Measurements from ENCODE around the gene ZNF709. TPM values are rescaled to one million over a fixed set of nuclear protein-coding genes. Genes with fewer than 3 reads are reported as not detected.
"Not testable (repeated sequence)": the region's sequence is repeated elsewhere in the genome, so short reads cannot be mapped to it uniquely, and the experiment has no call there.

Gene ZNF709
- total RNA-seq, 2 donors from 2014 or later, result 5.3 to 7.4 TPM

DNA sequence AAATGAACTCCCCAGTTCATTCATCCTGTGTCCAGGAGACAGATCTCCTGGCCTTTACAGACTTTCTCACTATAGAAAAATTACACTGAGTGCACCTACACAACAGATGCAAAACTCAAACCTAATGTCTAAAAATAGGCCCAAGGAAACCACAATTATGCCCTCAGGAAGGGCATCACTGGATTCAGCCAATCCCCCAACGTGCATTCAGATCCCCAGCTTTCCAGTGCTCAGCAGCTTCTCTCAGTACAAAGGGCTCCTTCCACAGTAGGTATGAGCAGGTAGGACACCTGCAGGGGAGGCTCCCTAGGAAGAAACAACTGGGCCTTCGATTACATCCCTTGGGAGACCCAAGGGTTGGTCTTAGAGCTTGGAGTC is 2.1 kb downstream of the ZNF709 start:
- H3K27ac Mint-ChIP-seq, result no peak overlapping the region
- no peaks in the 10 kb centered on the region for H3K4me1 ChIP-seq (ENCODE audit: control insufficient read depth, insufficient read depth, low read length)
- H3K36me3 Mint-ChIP-seq (ENCODE audit: low read depth), result peaks cover 2% of the 10 kb centered on the region

DNA sequence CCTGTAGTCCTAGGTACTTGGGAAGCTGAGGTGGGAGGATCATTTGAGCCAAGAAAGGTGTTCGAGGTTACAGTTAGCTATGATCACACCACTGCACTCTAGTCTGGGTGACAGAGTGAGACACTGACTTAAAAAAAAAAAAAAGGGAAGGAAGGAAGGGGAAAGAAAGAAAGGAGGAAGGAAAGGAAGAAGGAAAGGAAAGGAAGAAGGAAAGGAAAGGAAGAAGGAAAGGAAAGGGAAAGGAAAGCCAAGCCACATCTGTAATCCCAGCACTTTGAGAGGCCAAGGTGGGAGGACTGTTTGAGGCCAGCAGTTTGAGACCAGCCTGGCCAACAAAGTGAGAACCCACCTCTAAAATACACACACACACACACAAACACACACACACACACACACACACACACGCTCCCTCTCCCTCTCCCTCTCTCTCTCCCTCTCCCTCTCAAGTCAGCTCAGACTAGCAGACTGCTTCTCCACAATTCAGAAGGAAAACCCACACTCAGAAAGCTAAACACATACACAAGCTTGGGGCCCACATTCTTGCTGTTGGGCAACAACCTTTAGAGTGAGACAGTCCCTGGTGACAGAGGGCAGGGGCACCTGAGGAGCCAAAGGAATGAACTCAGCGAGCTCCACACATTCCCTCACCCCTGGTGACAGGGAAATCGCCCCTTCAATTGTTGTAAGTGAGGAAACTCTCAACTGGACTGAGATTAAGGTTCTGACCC is 2.7 kb downstream of the ZNF709 start:
- Histone ChIP-seq H3K27ac (ENCODE audit: low read depth, low read length) (no peak overlapping the region), H3K9ac (ENCODE audit: extremely low read depth, low read length, poor library complexity, severe bottlenecking) (no peak overlapping the region), H3K27me3 (ENCODE audit: control insufficient read depth, insufficient read depth, low read length, poor library complexity, severe bottlenecking) (no peaks in the 10 kb centered on the region), H3K9me3 (ENCODE audit: control insufficient read depth, low read length) (no peaks in the 10 kb centered on the region), H3K36me3 (ENCODE audit: control insufficient read depth, insufficient read depth, low read length) (no peaks in the 10 kb centered on the region), H3K4me3 (ENCODE audit: low read length) (no peak overlapping the region), H3K4me1 (ENCODE audit: control insufficient read depth, insufficient read depth, low read length) (no peaks in the 10 kb centered on the region)
- H3K27me3 Mint-ChIP-seq (ENCODE audit: insufficient read depth), result no peaks in the 10 kb centered on the region
- TF ChIP-seq, protein P1, sequence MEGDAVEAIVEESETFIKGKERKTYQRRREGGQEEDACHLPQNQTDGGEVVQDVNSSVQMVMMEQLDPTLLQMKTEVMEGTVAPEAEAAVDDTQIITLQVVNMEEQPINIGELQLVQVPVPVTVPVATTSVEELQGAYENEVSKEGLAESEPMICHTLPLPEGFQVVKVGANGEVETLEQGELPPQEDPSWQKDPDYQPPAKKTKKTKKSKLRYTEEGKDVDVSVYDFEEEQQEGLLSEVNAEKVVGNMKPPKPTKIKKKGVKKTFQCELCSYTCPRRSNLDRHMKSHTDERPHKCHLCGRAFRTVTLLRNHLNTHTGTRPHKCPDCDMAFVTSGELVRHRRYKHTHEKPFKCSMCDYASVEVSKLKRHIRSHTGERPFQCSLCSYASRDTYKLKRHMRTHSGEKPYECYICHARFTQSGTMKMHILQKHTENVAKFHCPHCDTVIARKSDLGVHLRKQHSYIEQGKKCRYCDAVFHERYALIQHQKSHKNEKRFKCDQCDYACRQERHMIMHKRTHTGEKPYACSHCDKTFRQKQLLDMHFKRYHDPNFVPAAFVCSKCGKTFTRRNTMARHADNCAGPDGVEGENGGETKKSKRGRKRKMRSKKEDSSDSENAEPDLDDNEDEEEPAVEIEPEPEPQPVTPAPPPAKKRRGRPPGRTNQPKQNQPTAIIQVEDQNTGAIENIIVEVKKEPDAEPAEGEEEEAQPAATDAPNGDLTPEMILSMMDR (conservative IDR thresholded peaks at IDR 0.05), result no peak
- H3K27ac Mint-ChIP-seq, result no peak overlapping the region
- peaks cover 11% of the 10 kb centered on the region for H3K4me1 Mint-ChIP-seq
- no peak for DNase-seq
- H3K9me3 Mint-ChIP-seq, result no peaks in the 10 kb centered on the region
- WGBS, 2 experiments (ENCODE audit: insufficient coverage in 1 of 2, insufficient read length in 1 of 2), result 79 to 100% methylated on average over 1 to 4 of the region's 4 CpGs
- H3K4me3 Mint-ChIP-seq, result no peak overlapping the region
- peaks cover 2% of the 10 kb centered on the region for H3K36me3 Mint-ChIP-seq (ENCODE audit: low read depth)

More for the DNA sequence above, 2.1 kb downstream of the ZNF709 start:
- H3K9ac ChIP-seq (ENCODE audit: extremely low read depth, low read length, poor library complexity, severe bottlenecking), result no peak overlapping the region
- no peak overlapping the region for H3K27ac ChIP-seq (ENCODE audit: low read depth, low read length)
- Mint-ChIP-seq H3K4me1 (peaks cover 11% of the 10 kb centered on the region), H3K4me3 (no peak overlapping the region), H3K27me3 (ENCODE audit: insufficient read depth) (peaks cover under 1% of the 10 kb centered on the region), H3K9me3 (no peaks in the 10 kb centered on the region)
- TF ChIP-seq, protein P1 (conservative IDR thresholded peaks at IDR 0.05), result no peak
- H3K9me3 ChIP-seq (ENCODE audit: control insufficient read depth, low read length), result no peaks in the 10 kb centered on the region
- H3K4me3 ChIP-seq (ENCODE audit: low read length), result no peak overlapping the region
- no peaks in the 10 kb centered on the region for H3K27me3 ChIP-seq (ENCODE audit: control insufficient read depth, insufficient read depth, low read length, poor library complexity, severe bottlenecking)
- 88 to 100% methylated on average over 1 to 2 of the region's 2 CpGs for WGBS, 2 experiments (ENCODE audit: insufficient coverage in 1 of 2, insufficient read length in 1 of 2)
- no peaks in the 10 kb centered on the region for H3K36me3 ChIP-seq (ENCODE audit: control insufficient read depth, insufficient read depth, low read length)
- DNase-seq, result no peak

DNA sequence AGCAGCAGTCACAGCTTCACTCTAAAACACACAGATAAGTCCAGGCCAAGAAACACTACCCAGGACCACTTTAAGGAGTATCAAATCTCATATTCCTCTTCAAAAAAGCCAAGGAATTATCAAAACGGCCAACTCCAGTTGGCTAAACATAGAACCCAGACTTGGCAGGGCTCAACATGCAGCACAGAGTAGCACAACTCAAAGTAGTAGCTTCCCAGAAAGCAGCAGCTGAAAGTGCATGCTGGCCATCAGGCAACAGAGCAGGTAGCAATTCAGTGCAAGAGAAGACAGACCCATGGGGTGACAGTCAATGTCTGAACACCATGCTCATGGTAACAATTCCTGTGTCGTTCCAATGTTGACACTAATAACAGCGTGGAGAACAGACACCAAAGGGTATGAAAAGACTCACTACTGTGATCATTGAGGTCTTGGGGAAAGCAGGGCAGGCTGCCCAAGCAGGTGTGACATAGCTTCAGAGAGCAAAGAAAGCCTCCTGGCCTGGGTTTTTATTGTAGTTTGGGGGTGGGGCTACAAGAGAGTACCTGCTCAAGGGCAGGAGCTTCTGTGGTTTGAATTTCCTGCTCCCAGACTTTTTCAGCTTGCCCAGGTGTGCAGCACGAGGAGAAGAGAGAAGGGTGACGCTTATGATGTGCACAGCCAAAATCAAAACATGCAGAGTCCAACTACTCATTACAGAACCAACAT is 6.2 kb downstream of the ZNF709 start:
- H3K9me3 Mint-ChIP-seq, result peaks cover 7% of the 10 kb centered on the region
- H3K36me3 Mint-ChIP-seq (ENCODE audit: low read depth), result peaks cover 6% of the 10 kb centered on the region
- H3K9ac ChIP-seq (ENCODE audit: extremely low read depth, low read length, poor library complexity, severe bottlenecking), result no peak overlapping the region
- no peak for DNase-seq
- no peaks in the 10 kb centered on the region for H3K27me3 Mint-ChIP-seq (ENCODE audit: insufficient read depth)
- no peaks in the 10 kb centered on the region for H3K27me3 ChIP-seq (ENCODE audit: control insufficient read depth, insufficient read depth, low read length, poor library complexity, severe bottlenecking)
- TF ChIP-seq, protein P1 (conservative IDR thresholded peaks at IDR 0.05), result no peak
- no peak overlapping the region for H3K27ac ChIP-seq (ENCODE audit: low read depth, low read length)
- peaks cover 3% of the 10 kb centered on the region for H3K4me1 Mint-ChIP-seq
- H3K9me3 ChIP-seq (ENCODE audit: control insufficient read depth, low read length), result peaks cover 16% of the 10 kb centered on the region
- no peak overlapping the region for H3K27ac Mint-ChIP-seq
- H3K4me3 ChIP-seq (ENCODE audit: low read length), result no peak overlapping the region
- no peaks in the 10 kb centered on the region for H3K36me3 ChIP-seq (ENCODE audit: control insufficient read depth, insufficient read depth, low read length)
- 90 to 100% methylated on average over 2 to 4 of the region's 5 CpGs for WGBS, 2 experiments (ENCODE audit: insufficient coverage in 1 of 2, insufficient read length in 1 of 2)
- H3K4me3 Mint-ChIP-seq, result no peak overlapping the region
- no peaks in the 10 kb centered on the region for H3K4me1 ChIP-seq (ENCODE audit: control insufficient read depth, insufficient read depth, low read length)

DNA sequence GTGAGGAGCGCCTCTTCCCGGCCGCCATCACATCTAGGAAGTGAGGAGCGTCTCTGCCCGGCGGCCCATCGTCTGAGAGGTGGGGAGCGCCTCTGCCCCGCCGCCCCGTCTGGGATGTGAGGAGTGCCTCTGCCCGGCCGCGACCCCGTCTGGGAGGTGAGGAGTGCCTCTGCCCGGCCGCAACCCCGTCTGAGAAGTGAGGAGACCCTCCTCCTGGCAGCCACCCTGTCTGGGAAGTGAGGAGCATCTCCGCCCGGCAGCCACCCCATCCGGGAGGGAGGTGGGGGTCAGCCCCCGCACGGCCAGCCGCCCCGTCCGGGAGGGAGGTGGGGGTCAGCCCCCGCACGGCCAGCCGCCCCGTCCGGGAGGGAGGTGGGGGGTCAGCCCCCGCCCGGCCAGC is 17.0 kb downstream of the ZNF709 start:
- peaks cover 84% of the 10 kb centered on the region for H3K9me3 Mint-ChIP-seq
- not testable (repeated sequence) for H3K27me3 Mint-ChIP-seq (ENCODE audit: insufficient read depth); H3K4me1 Mint-ChIP-seq; H3K4me3 Mint-ChIP-seq; H3K4me3 ChIP-seq (ENCODE audit: low read length); H3K27ac Mint-ChIP-seq; DNase-seq; H3K9ac ChIP-seq (ENCODE audit: extremely low read depth, low read length, poor library complexity, severe bottlenecking); H3K4me1 ChIP-seq (ENCODE audit: control insufficient read depth, insufficient read depth, low read length); H3K27me3 ChIP-seq (ENCODE audit: control insufficient read depth, insufficient read depth, low read length, poor library complexity, severe bottlenecking); H3K27ac ChIP-seq (ENCODE audit: low read depth, low read length)
- Histone ChIP-seq H3K9me3 (ENCODE audit: control insufficient read depth, low read length) (peaks cover 81% of the 10 kb centered on the region), H3K36me3 (ENCODE audit: control insufficient read depth, insufficient read depth, low read length) (peaks cover 42% of the 10 kb centered on the region)
- 96 to 98% methylated on average over 8 to 26 of the region's 33 CpGs for WGBS, 2 experiments (ENCODE audit: insufficient coverage in 1 of 2, insufficient read length in 1 of 2)
- peaks cover 57% of the 10 kb centered on the region for H3K36me3 Mint-ChIP-seq (ENCODE audit: low read depth)

All from endodermal cell (in vitro differentiated cells).